DOHH2 (cell line): ENCODE results near the gene EPHB1.

Source experiments
- H3F3A ChIP-seq: fragments of 200-600 bp; sonication (generic), shearing (Covaris generic); 2 replicates; pipeline ENCODE4 v1.6.0; 2016; ENCODE audit warnings: antibody characterized with exemption, mild to moderate bottlenecking; ENCODE audit not compliant: control insufficient read depth, insufficient read depth
- H3K27ac ChIP-seq: fragments of 200-600 bp; sonication (generic); 2 replicates; pipeline ENCODE4 v1.5.1; 2014; ENCODE audit warnings: low read depth, mild to moderate bottlenecking, low read length, moderate library complexity
- H3K27me3 ChIP-seq: fragments of 200-600 bp; sonication (generic); 2 replicates; pipeline ENCODE4 v1.6.1; 2014; ENCODE audit warnings: mild to moderate bottlenecking, low read length, mixed read lengths; ENCODE audit not compliant: control insufficient read depth
- H3K36me3 ChIP-seq: fragments of 200-600 bp; sonication (generic); 2 replicates; pipeline ENCODE4 v1.6.1; 2014; ENCODE audit warnings: mild to moderate bottlenecking, low read length, moderate library complexity, mixed read lengths; ENCODE audit not compliant: control insufficient read depth
- H3K4me1 ChIP-seq: fragments of 200-600 bp; sonication (generic); 2 replicates; pipeline ENCODE4 v1.6.1; 2014; ENCODE audit warnings: mild to moderate bottlenecking, low read length, mixed read lengths; ENCODE audit not compliant: control insufficient read depth
- H3K4me2 ChIP-seq: fragments of 200-600 bp; sonication (generic); 2 replicates; pipeline ENCODE4 v1.6.0; 2014; ENCODE audit warnings: mild to moderate bottlenecking, low read length, moderate library complexity
- H3K4me3 ChIP-seq: fragments of 200-600 bp; sonication (generic); 2 replicates; pipeline ENCODE4 v1.5.1; 2014; ENCODE audit warnings: mild to moderate bottlenecking, low read length, mixed read lengths
- H3K79me2 ChIP-seq: fragments of 200-600 bp; sonication (generic); 2 replicates; pipeline ENCODE4 v1.6.1; 2014; ENCODE audit warnings: mild to moderate bottlenecking, low read length, mixed read lengths; ENCODE audit not compliant: control insufficient read depth
- H3K9me2 ChIP-seq: fragments of 200-600 bp; sonication (generic); replicated peaks from 2 replicates; pipeline ENCODE4 v1.6.1; 2014; ENCODE audit warnings: mild to moderate bottlenecking, low read length, mixed read lengths; ENCODE audit not compliant: control insufficient read depth
- H3K9me3 ChIP-seq: fragments of 200-600 bp; sonication (generic); 2 replicates; pipeline ENCODE4 v1.6.1; 2014; ENCODE audit warnings: antibody characterized with exemption, low read length, mixed read lengths; ENCODE audit not compliant: control insufficient read depth, insufficient read depth
- H4K20me1 ChIP-seq: fragments of 200-600 bp; sonication (generic); 2 replicates; pipeline ENCODE4 v1.6.0; 2014; ENCODE audit warnings: low read depth, mild to moderate bottlenecking, antibody characterized with exemption, low read length, moderate library complexity; ENCODE audit not compliant: control insufficient read depth, insufficient read depth
- CTCF ChIP-seq: fragments of 200-600 bp; sonication (generic); IDR thresholded peaks from one replicate; pipeline ENCODE4 v1.5.1; 2014; ENCODE audit warnings: antibody characterized with exemption, mild to moderate bottlenecking, low read depth, low read length; ENCODE audit not compliant: poor library complexity, severe bottlenecking
- EZH2phosphoT487 ChIP-seq: fragments of 200-600 bp; sonication (generic); IDR thresholded peaks from 2 replicates; pipeline ENCODE4 v1.6.1; 2017; ENCODE audit warnings: borderline replicate concordance, mild to moderate bottlenecking, antibody characterized with exemption, low read length, moderate library complexity, mixed read lengths

The EPHB1 gene

GRCh38 chr3:135213822-135214221, 418.8 kb downstream of the EPHB1 start:
- TF ChIP-seq EZH2phosphoT487: no peak
- TF ChIP-seq CTCF: no peak
- H3K36me3 ChIP-seq: no peaks in the 10 kb centered on the region
- H3K9me2 ChIP-seq: no peaks in the 10 kb centered on the region
- H3K9me3 ChIP-seq: no peaks in the 10 kb centered on the region
- H3K4me2 ChIP-seq: no peak overlapping the region
- H3K4me1 ChIP-seq: no peaks in the 10 kb centered on the region
- H3K4me3 ChIP-seq: no peak overlapping the region
- no peaks in the 10 kb centered on the region for H3K27me3 ChIP-seq
- H4K20me1 ChIP-seq: no peaks in the 10 kb centered on the region
- H3F3A ChIP-seq: no peaks in the 10 kb centered on the region
- H3K79me2 ChIP-seq: no peaks in the 10 kb centered on the region
- H3K27ac ChIP-seq: no peak overlapping the region

GRCh38 chr3:135214400-135214799, 419.3 kb downstream of the EPHB1 start:
- Histone ChIP-seq H3K4me2 (no peak overlapping the region), H3K9me2 (no peaks in the 10 kb centered on the region), H3K4me1 (no peaks in the 10 kb centered on the region), H3F3A (no peaks in the 10 kb centered on the region), H3K9me3 (no peaks in the 10 kb centered on the region), H3K36me3 (no peaks in the 10 kb centered on the region), H3K4me3 (no peak overlapping the region), H3K79me2 (no peaks in the 10 kb centered on the region), H3K27me3 (no peaks in the 10 kb centered on the region), H3K27ac (no peak overlapping the region), H4K20me1 (no peaks in the 10 kb centered on the region)
- TF ChIP-seq EZH2phosphoT487: no peak
- TF ChIP-seq CTCF: no peak

GRCh38 chr3:135215516-135215915, 420.5 kb downstream of the EPHB1 start:
- H3K27me3 ChIP-seq: no peaks in the 10 kb centered on the region
- H3K9me3 ChIP-seq: no peaks in the 10 kb centered on the region
- no peaks in the 10 kb centered on the region for H4K20me1 ChIP-seq
- no peaks in the 10 kb centered on the region for H3K79me2 ChIP-seq
- H3K4me1 ChIP-seq: no peaks in the 10 kb centered on the region
- H3K9me2 ChIP-seq: no peaks in the 10 kb centered on the region
- no peak overlapping the region for H3K27ac ChIP-seq
- no peak for TF ChIP-seq EZH2phosphoT487
- no peak for TF ChIP-seq CTCF
- no peak overlapping the region for H3K4me3 ChIP-seq
- no peak overlapping the region for H3K4me2 ChIP-seq
- H3K36me3 ChIP-seq: no peaks in the 10 kb centered on the region
- H3F3A ChIP-seq: no peaks in the 10 kb centered on the region

- Histone ChIP-seq H4K20me1 (no peaks in the 10 kb centered on the region), H3K36me3 (no peaks in the 10 kb centered on the region), H3K4me3 (no peak overlapping the region), H3K4me2 (no peak overlapping the region), H3K9me3 (no peaks in the 10 kb centered on the region), H3F3A (no peaks in the 10 kb centered on the region), H3K4me1 (no peaks in the 10 kb centered on the region), H3K9me2 (no peaks in the 10 kb centered on the region), H3K79me2 (no peaks in the 10 kb centered on the region), H3K27ac (no peak overlapping the region), H3K27me3 (no peaks in the 10 kb centered on the region)
- TF ChIP-seq CTCF: no peak
- no peak for TF ChIP-seq EZH2phosphoT487
These were observed 421.6 kb downstream of the EPHB1 start for GRCh38 chr3:135216659-135217058.
